Muscle of leg (tissue), 11 donors: ENCODE results near the gene PAQR7. TPM values are rescaled to one million over a fixed set of nuclear protein-coding genes. Genes with fewer than 3 reads are reported as not detected.

ENCODE experiments used
- DNase-seq: peaks from one replicate; pipeline ENCODE4 v3.0.0; 2013
- H3K27ac ChIP-seq: one replicate; pipeline ENCODE4 v1.5.1; 2013; ENCODE audit warnings: mild to moderate bottlenecking, low read length, control low read depth
- H3K27me3 ChIP-seq: one replicate; pipeline ENCODE4 v1.6.1; 2013; ENCODE audit warnings: low read length; ENCODE audit not compliant: control insufficient read depth, insufficient read depth
- H3K36me3 ChIP-seq: one replicate; pipeline ENCODE4 v1.6.1; 2013; ENCODE audit warnings: low read length; ENCODE audit not compliant: control insufficient read depth, insufficient read depth
- H3K4me1 ChIP-seq: one replicate; pipeline ENCODE4 v1.6.1; 2013; ENCODE audit warnings: low read length; ENCODE audit not compliant: control insufficient read depth, insufficient read depth
- H3K4me3 ChIP-seq: one replicate; pipeline ENCODE4 v1.5.1; 2013; ENCODE audit warnings: low read length, control low read depth
- H3K9me3 ChIP-seq: replicated peaks from 2 replicates; pipeline ENCODE4 v1.6.1; 2013; ENCODE audit warnings: low read depth, low read length; ENCODE audit not compliant: control insufficient read depth
- WGBS: methylation state at CpG from one replicate; pipeline ENCODE4 v1.1.5; 2013; ENCODE audit warnings: missing lambda C conversion rate; ENCODE audit not compliant: insufficient coverage; 5-methylcytosine and 5-hydroxymethylcytosine counted together
- polyA plus RNA-seq, 8 donors: library from polyadenylated mRNA; unstranded; fragments of 120-200 nt; gene quantifications; one replicate each; pipeline versions ENCODE4 v1.2.1 to v1.2.3, GENCODE V29; 2013; ENCODE audit warnings: inconsistent platforms in 1 of 8, low replicate concordance in 1 of 8; ENCODE audit not compliant: insufficient read length in 8 of 8, insufficient read depth in 1 of 8
- total RNA-seq: library from RNA; stranded (reverse); fragments of 120-200 nt; gene quantifications from one replicate; pipeline ENCODE4 v1.2.4, GENCODE V29; 2013

The PAQR7 gene
- total and polyA plus RNA-seq, 9 donors, result 5.8 to 10.8 (median 7.5) TPM

GRCh38 chr1:25813071-25813733, 62.3 kb downstream of the PAQR7 start:
- WGBS, result 80% methylated on average over 8 of the region's 11 CpGs
- H3K9me3 ChIP-seq, result no peaks in the 10 kb centered on the region

More at GRCh38 chr1:25813071-25813733, 62.3 kb downstream of the PAQR7 start:
- no peak for DNase-seq
- Histone ChIP-seq H3K27me3 (no peaks in the 10 kb centered on the region), H3K27ac (no peak overlapping the region), H3K36me3 (peaks cover 84% of the 10 kb centered on the region), H3K4me3 (no peak overlapping the region), H3K4me1 (peaks cover 17% of the 10 kb centered on the region)

Other genes with a start within 250 kb of the PAQR7 start
- 23.1 TPM for gene SELENON, start 75.5 kb downstream of the PAQR7 start, total RNA-seq
- 10 to 100 TPM; 47.9 to 88.0 (median 65.1) TPM for gene SELENON, start 75.5 kb downstream of the PAQR7 start, polyA plus RNA-seq
- gene MTFR1L, start 55.8 kb downstream of the PAQR7 start, total RNA-seq, result 53.2 TPM
- 10 to 100 TPM; 58.9 to 76.3 (median 64.1) TPM for gene MTFR1L, start 55.8 kb downstream of the PAQR7 start, polyA plus RNA-seq
- gene AUNIP, start 16.3 kb downstream of the PAQR7 start, total RNA-seq, result 1.1 TPM
- 1 to 10 TPM in 6 of 8 donors, under 1 TPM in 2; 0.76 to 1.8 (median 1.2) TPM for gene AUNIP, start 16.3 kb downstream of the PAQR7 start, polyA plus RNA-seq
- 295 TPM for gene STMN1, start 30.7 kb upstream of the PAQR7 start, total RNA-seq
- gene STMN1, start 30.7 kb upstream of the PAQR7 start, polyA plus RNA-seq, result 100 to 1,000 TPM; 518 to 745 (median 564) TPM
- gene PAFAH2, start 122.4 kb upstream of the PAQR7 start, total RNA-seq, result 59.7 TPM
- 10 to 100 TPM; 42.1 to 78.5 (median 55.6) TPM for gene PAFAH2, start 122.4 kb upstream of the PAQR7 start, polyA plus RNA-seq
- 0.71 TPM for gene EXTL1, start 146.1 kb upstream of the PAQR7 start, total RNA-seq
- 1 to 10 TPM; 1.7 to 4.6 (median 2.5) TPM for gene EXTL1, start 146.1 kb upstream of the PAQR7 start, polyA plus RNA-seq
- 0.93 TPM for gene SLC30A2, start 170.4 kb upstream of the PAQR7 start, total RNA-seq
- gene SLC30A2, start 170.4 kb upstream of the PAQR7 start, polyA plus RNA-seq, result 1 to 10 TPM in 2 of 8 donors, under 1 TPM in 6; 0.29 to 2.0 (median 0.65) TPM
- gene TRIM63, start 191.9 kb upstream of the PAQR7 start, total RNA-seq, result 44.8 TPM
- 10 to 100 TPM; 25.8 to 59.2 (median 40.8) TPM for gene TRIM63, start 191.9 kb upstream of the PAQR7 start, polyA plus RNA-seq
- 7.0 TPM for gene PDIK1L, start 236.1 kb upstream of the PAQR7 start, total RNA-seq
- 1 to 10 TPM; 5.7 to 9.1 (median 6.5) TPM for gene PDIK1L, start 236.1 kb upstream of the PAQR7 start, polyA plus RNA-seq